Tibial artery (tissue), 4 donors: ENCODE measurements around the gene PYGO1.
A peak's percentile ranks its signal among the peaks of the same experiment; 100 is the strongest.

Source experiments
- DNase-seq, 2 donors: peaks; one replicate each; pipeline ENCODE4 v3.0.0-alpha.2; 2019
- H3K27ac ChIP-seq, 2 donors: fragments of 200-600 bp; sonication (generic) in 1 of 2; 1 replicate in 1 of 2; 2 replicates in 1 of 2; pipeline ENCODE4 v1.5.1; 2018 to 2019; ENCODE audit warnings: mild to moderate bottlenecking in 1 of 2
- H3K27me3 ChIP-seq, 2 donors: fragments of 200-600 bp; sonication (generic) in 1 of 2; one replicate each; pipeline versions ENCODE4 v1.5.1 to v1.6.0; 2016 to 2019
- H3K36me3 ChIP-seq, 3 donors: fragments of 200-600 bp; sonication (generic) in 2 of 3; one replicate each; pipeline ENCODE4 v1.5.1; 2016 to 2019; ENCODE audit warnings: mild to moderate bottlenecking in 2 of 3
- H3K4me1 ChIP-seq, 4 donors: fragments of 200-600 bp; sonication (generic) in 2 of 4; 1 replicate in 3 of 4; 2 replicates in 1 of 4; pipeline ENCODE4 v1.5.1; 2016 to 2019
- H3K4me3 ChIP-seq, 2 donors: fragments of 200-600 bp; sonication (generic) in 1 of 2; 1 replicate in 1 of 2; 2 replicates in 1 of 2; pipeline ENCODE4 v1.5.1; 2018 to 2019; ENCODE audit warnings: mild to moderate bottlenecking in 2 of 2
- H3K9me3 ChIP-seq, 3 donors: fragments of 200-600 bp; sonication (generic) in 1 of 3; one replicate each; pipeline ENCODE4 v1.5.1; 2016 to 2019
- CTCF ChIP-seq, 2 experiments: fragments of 200-600 bp in 1 of 2; fragments of 450-650 bp in 1 of 2; IDR thresholded peaks; one replicate each; pipeline ENCODE4 v1.5.1; 2017 to 2019; ENCODE audit warnings: antibody characterized with exemption in 2 of 2, mild to moderate bottlenecking in 1 of 2, moderate library complexity in 1 of 2
- intact Hi-C: fragments of 100-400 bp; cut with DNase I; formaldehyde crosslinking; loops from one replicate; pipeline ENCODE4 v1.15.0; 2023; ENCODE audit warnings: low total_unique reads

Gene PYGO1

DNA sequence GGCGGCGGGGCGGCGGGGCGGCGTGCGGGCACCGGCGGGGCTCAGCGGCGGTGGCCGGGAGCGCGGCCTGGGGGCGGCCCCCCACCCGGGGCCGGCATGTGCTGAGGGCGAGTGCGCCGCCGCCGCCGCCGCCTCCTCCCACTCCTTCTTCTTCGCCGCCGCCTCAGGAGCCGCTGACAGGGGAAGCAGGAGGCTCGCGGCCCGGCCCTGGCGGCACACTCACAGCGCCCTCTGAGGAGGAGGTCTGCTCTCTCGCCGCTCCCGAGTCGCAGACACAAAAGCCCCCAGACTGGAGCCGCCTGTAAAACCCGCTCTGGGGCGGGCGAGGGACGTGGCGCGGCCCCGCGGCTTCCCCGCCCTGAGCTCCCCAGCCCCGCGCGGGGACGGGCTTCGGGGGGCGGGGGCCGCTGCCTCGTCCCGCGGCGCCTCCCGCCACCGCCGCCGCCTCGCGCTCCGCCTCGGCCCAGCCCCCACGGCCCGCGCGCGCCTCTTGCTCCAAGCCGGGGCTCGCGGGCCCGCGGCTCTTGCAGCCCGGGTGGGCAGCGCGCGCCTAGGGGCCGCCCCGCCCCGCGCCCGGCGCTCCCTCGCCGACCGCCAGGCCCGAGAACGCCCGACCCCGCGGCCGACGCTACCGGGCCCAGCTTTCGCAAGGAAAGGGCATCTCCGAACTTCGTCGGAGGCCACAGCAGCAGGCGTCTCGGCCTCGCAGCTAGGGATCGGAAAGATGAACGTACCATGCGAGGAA is at the start of gene PYGO1:
PYGO1 (minus strand) TSS at position 276 of the 745 bp plus-strand sequence. CDS start 462 bp downstream, outside the sequence.
- Histone ChIP-seq H3K9me3 (no peaks in the 10 kb centered on the region), H3K4me3 (peak within 1 kb of the TSS; percentile 77 to 86), H3K27ac (peak within 1 kb of the TSS; percentile 88 to 93), H3K36me3 (no peaks in the 10 kb centered on the region), H3K27me3 (no peaks in the 10 kb centered on the region), H3K4me1 (peaks cover 0 to 26% (median 5%) of the 10 kb centered on the region in 4 donors)
- peak; percentile 49 to 79 for DNase-seq
- intact Hi-C loops: no loop called here
- no peak for TF ChIP-seq CTCF (IDR thresholded peaks at IDR 0.05)

- intact Hi-C loops: no loop called here
- TF ChIP-seq CTCF (IDR thresholded peaks at IDR 0.05): no peak
- no peak for DNase-seq
- H3K27me3 ChIP-seq: no peaks in the 10 kb centered on the region
- no peaks in the 10 kb centered on the region for H3K9me3 ChIP-seq
- no peak overlapping the region for H3K4me3 ChIP-seq
- H3K27ac ChIP-seq: no peak overlapping the region
- no peaks in the 10 kb centered on the region for H3K36me3 ChIP-seq
- no peaks in the 10 kb centered on the region for H3K4me1 ChIP-seq
Measured at GRCh38 chr15:55637086-55637485, 48.9 kb upstream of the PYGO1 start.

GRCh38 chr15:55633731-55634130 is 45.6 kb upstream of the PYGO1 start:
- DNase-seq: no peak
- Histone ChIP-seq H3K9me3 (no peaks in the 10 kb centered on the region), H3K36me3 (no peaks in the 10 kb centered on the region), H3K4me1 (no peaks in the 10 kb centered on the region), H3K27me3 (no peaks in the 10 kb centered on the region), H3K27ac (no peak overlapping the region), H3K4me3 (no peak overlapping the region)
- intact Hi-C loops: no loop called here
- TF ChIP-seq CTCF (IDR thresholded peaks at IDR 0.05): no peak

DNA sequence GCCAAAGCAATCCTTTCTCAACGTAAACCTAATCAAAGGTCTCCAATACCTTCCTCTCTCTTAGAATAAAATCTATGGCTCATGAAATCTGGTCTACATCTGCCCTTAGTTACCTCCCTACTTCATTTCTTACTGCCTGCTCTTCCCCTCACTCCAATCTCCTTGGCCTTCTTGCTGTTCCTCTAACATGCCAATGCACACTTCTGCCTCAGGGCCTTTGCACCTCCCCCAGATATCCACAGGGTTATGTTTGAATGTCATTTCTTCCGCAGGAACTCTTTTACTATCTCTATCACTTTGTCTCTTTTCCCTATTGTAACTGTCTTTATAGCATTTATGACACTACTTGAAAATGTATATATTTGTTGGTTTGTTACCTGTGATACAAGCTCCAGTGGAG is 44.3 kb upstream of the PYGO1 start:
- Histone ChIP-seq H3K36me3 (no peaks in the 10 kb centered on the region), H3K27ac (no peak overlapping the region), H3K4me3 (no peak overlapping the region), H3K9me3 (no peaks in the 10 kb centered on the region), H3K4me1 (no peaks in the 10 kb centered on the region), H3K27me3 (no peaks in the 10 kb centered on the region)
- intact Hi-C loops: no loop called here
- DNase-seq: no peak
- TF ChIP-seq CTCF (IDR thresholded peaks at IDR 0.05): no peak

DNA sequence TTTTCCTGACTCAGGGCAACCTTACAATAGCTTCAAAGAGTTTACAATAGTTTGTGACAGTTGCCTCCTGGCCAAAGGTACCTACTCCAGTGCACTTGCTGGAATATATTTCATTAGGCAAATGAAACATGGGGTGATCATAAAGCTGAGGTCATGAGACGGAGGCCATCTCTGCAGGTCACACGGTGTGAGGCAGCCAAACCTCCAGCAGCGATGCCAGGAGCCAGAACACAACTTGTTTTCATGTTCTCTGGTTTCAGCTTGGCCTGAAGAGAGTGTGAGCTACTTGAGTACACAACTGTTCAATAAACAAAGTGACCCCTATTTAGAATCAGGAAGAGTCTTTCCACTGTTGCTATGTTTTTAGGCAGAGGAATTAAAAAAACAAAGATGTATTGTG is 42.7 kb upstream of the PYGO1 start:
- Histone ChIP-seq H3K27me3 (no peaks in the 10 kb centered on the region), H3K9me3 (no peaks in the 10 kb centered on the region), H3K4me3 (no peak overlapping the region), H3K27ac (no peak overlapping the region), H3K4me1 (no peaks in the 10 kb centered on the region), H3K36me3 (no peaks in the 10 kb centered on the region)
- DNase-seq: no peak
- intact Hi-C loops: no loop called here
- TF ChIP-seq CTCF (IDR thresholded peaks at IDR 0.05): no peak
